IMR-90 (cell line): ENCODE measurements around the gene ATRNL1. TPM values are rescaled to one million over a fixed set of nuclear protein-coding genes. Genes with fewer than 3 reads are reported as not detected.
A peak's percentile ranks its signal among the peaks of the same experiment; 100 is the strongest.

Experiments used
- ATAC-seq: fragments of 200-7000 bp; cut with Tn5 transposase; 2 replicates; pipeline ENCODE4 v1.9.1; 2020; ENCODE audit warnings: low read depth, mild to moderate bottlenecking, moderate library complexity
- BruUV-seq: library from RNA; stranded (reverse); fragments of 400-500 nt; replicated peaks from 2 replicates; lab custom pipeline; 2021; lab: Mats Ljungman, UMichigan
- CTCF ChIA-PET: fragments of 300-600 bp; formaldehyde crosslinking; extraction: SDS; loops from one replicate; lab custom pipeline; 2021; ENCODE audit warnings: antibody characterized with exemption; lab: Yijun Ruan, JAX
- POLR2A ChIA-PET: fragments of 300-600 bp; sonication (Branson Sonifier 250); formaldehyde crosslinking; loops from one replicate; lab custom pipeline; 2022; ENCODE audit warnings: antibody characterized with exemption; ENCODE audit not compliant: unreplicated experiment; lab: Charles Lee
- DNase-seq: peaks from one replicate; pipeline ENCODE4 v3.0.0; 2013
- H2AFZ ChIP-seq: replicated peaks from 2 replicates; pipeline ENCODE3; 2013; ENCODE audit warnings: low read length, mild to moderate bottlenecking; ENCODE audit not compliant: poor library complexity
- H2AK5ac ChIP-seq: 2 replicates; pipeline ENCODE4 v1.6.1; 2013; ENCODE audit warnings: low read depth, low read length, inconsistent platforms
- H2AK9ac ChIP-seq: replicated peaks from 2 replicates; pipeline ENCODE3; 2013; ENCODE audit warnings: mild to moderate bottlenecking, low read depth, low read length, moderate library complexity; ENCODE audit not compliant: poor library complexity
- H2BK120ac ChIP-seq: 2 replicates; pipeline ENCODE4 v1.6.1; 2013; ENCODE audit warnings: low read depth, low read length, inconsistent platforms
- H2BK15ac ChIP-seq: 3 replicates; pipeline ENCODE4 v1.6.1; 2013; ENCODE audit warnings: low read depth, low read length, inconsistent platforms
- H2BK20ac ChIP-seq: 2 replicates; pipeline ENCODE4 v1.6.1; 2013; ENCODE audit warnings: low read depth, mild to moderate bottlenecking, inconsistent platforms, low read length, moderate library complexity
- H2BK5ac ChIP-seq: 2 replicates; pipeline ENCODE4 v1.6.1; 2013; ENCODE audit warnings: mild to moderate bottlenecking, low read depth, low read length, inconsistent platforms; ENCODE audit not compliant: poor library complexity, severe bottlenecking
- H3K14ac ChIP-seq: replicated peaks from 2 replicates; pipeline ENCODE4 v1.6.1; 2013; ENCODE audit warnings: low read depth, low read length, inconsistent platforms
- H3K18ac ChIP-seq: 2 replicates; pipeline ENCODE4 v1.6.1; 2013; ENCODE audit warnings: low read depth, low read length, control low read depth
- H3K23ac ChIP-seq: 2 replicates; pipeline ENCODE4 v1.6.1; 2013; ENCODE audit warnings: low read depth, low read length, inconsistent platforms
- H3K27ac ChIP-seq: 2 replicates; pipeline ENCODE4 v1.5.1; 2013; ENCODE audit warnings: mild to moderate bottlenecking, control low read depth, low read length; ENCODE audit not compliant: insufficient read depth
- H3K27me3 ChIP-seq: 2 replicates; pipeline ENCODE4 v1.6.1; 2013; ENCODE audit warnings: low read length; ENCODE audit not compliant: control insufficient read depth, insufficient read depth
- H3K36me3 ChIP-seq: 2 replicates; pipeline ENCODE4 v1.6.1; 2013; ENCODE audit warnings: low read length, mixed read lengths; ENCODE audit not compliant: control insufficient read depth, insufficient read depth
- H3K4ac ChIP-seq: 2 replicates; pipeline ENCODE4 v1.6.1; 2013; ENCODE audit warnings: low read depth, low read length, inconsistent platforms
- H3K4me1 ChIP-seq: 2 replicates; pipeline ENCODE4 v1.6.1; 2013; ENCODE audit warnings: low read length, mixed read lengths; ENCODE audit not compliant: control insufficient read depth, insufficient read depth
- H3K4me2 ChIP-seq: 2 replicates; pipeline ENCODE4 v1.6.1; 2013; ENCODE audit warnings: low read depth, mild to moderate bottlenecking, control low read depth, low read length, moderate library complexity
- H3K4me3 ChIP-seq: 2 replicates; pipeline ENCODE4 v1.5.1; 2013; ENCODE audit warnings: low read depth, mild to moderate bottlenecking, control low read depth, low read length, moderate library complexity; ENCODE audit not compliant: insufficient read depth
- H3K56ac ChIP-seq: 2 replicates; pipeline ENCODE4 v1.6.1; 2013; ENCODE audit warnings: low read length, inconsistent platforms; ENCODE audit not compliant: insufficient read depth; ENCODE audit errors: extremely low read depth
- H3K79me1 ChIP-seq, 2 experiments: 2 replicates each; pipeline ENCODE4 v1.6.1; 2013; ENCODE audit warnings: low read length in 2 of 2, inconsistent platforms in 1 of 2, low read depth in 1 of 2
- H3K9ac ChIP-seq: 2 replicates; pipeline ENCODE4 v1.6.1; 2013; ENCODE audit warnings: low read depth, low read length, control low read depth
- H3K9me1 ChIP-seq: 2 replicates; pipeline ENCODE4 v1.6.1; 2013; ENCODE audit warnings: low read length, inconsistent platforms; ENCODE audit not compliant: insufficient read depth
- H3K9me3 ChIP-seq: 2 replicates; pipeline ENCODE4 v1.6.1; 2013; ENCODE audit warnings: low read length; ENCODE audit not compliant: control insufficient read depth, insufficient read depth
- H4K20me1 ChIP-seq: 2 replicates; pipeline ENCODE4 v1.6.1; 2013; ENCODE audit warnings: low read length, inconsistent platforms; ENCODE audit not compliant: insufficient read depth
- H4K5ac ChIP-seq: 2 replicates; pipeline ENCODE4 v1.6.1; 2013; ENCODE audit warnings: mild to moderate bottlenecking, low read depth, low read length, control low read depth
- H4K8ac ChIP-seq, 2 experiments: 2 replicates each; pipeline ENCODE4 v1.6.1; 2013; ENCODE audit warnings: low read depth in 2 of 2, low read length in 2 of 2, control low read depth in 1 of 2, inconsistent platforms in 1 of 2
- H4K91ac ChIP-seq: 2 replicates; pipeline ENCODE4 v1.6.1; 2013; ENCODE audit warnings: low read depth, low read length, inconsistent platforms; ENCODE audit not compliant: insufficient read depth
- MAFK ChIP-seq: IDR thresholded peaks from 2 replicates; pipeline ENCODE4 v1.6.1; 2012; ENCODE audit warnings: low read depth, low read length, improper control_type of control experiment
- USF2 ChIP-seq: fragments of 150-350 bp; IDR thresholded peaks from 2 replicates; pipeline ENCODE4 v1.6.1; 2017; ENCODE audit warnings: mild to moderate bottlenecking, antibody characterized with exemption, low read length, low read depth
- WGBS, 2 experiments: methylation state at CpG; one replicate each; pipeline versions ENCODE4 v1.1.5 to v1.1.7; 2013; ENCODE audit warnings: missing lambda C conversion rate in 2 of 2; ENCODE audit not compliant: insufficient read length in 1 of 2; ENCODE audit errors: extremely low coverage in 2 of 2; 5-methylcytosine and 5-hydroxymethylcytosine counted together
- dilution Hi-C: fragments of 300-500 bp; cut with HindIII; formaldehyde crosslinking; loops from one replicate; pipeline ENCODE4 v1.14.3; 2018; ENCODE audit warnings: low sequenced_read_pairs; ENCODE audit not compliant: unreplicated experiment
- in situ Hi-C: fragments of 300-500 bp; cut with MboI; formaldehyde crosslinking; loops from 3 replicates; pipeline ENCODE4 v1.14.3; 2019; ENCODE audit warnings: low sequenced_read_pairs, inconsistent platforms, mixed read lengths
- intact Hi-C: fragments of 100-400 bp; cut with micrococcal nuclease; formaldehyde crosslinking; loops from 2 replicates; pipeline ENCODE4 v1.10.0; 2022
- polyA plus RNA-seq, 3 experiments: library from polyadenylated mRNA; depleted of rRNA; stranded (reverse); fragments of >200 nt; gene quantifications; 2 replicates each; pipeline ENCODE4 v1.2.3, GENCODE V29; 2012; ENCODE audit warnings: low replicate concordance in 1 of 3
- total RNA-seq: library from RNA; depleted of rRNA; stranded (reverse); fragments of >200 nt; gene quantifications from 2 replicates; pipeline ENCODE4 v1.2.3, GENCODE V29; 2012

The ATRNL1 gene
- total and polyA plus RNA-seq, 2 of the 4 experiments (the other 2 are of a cell fraction): 0.18 to 0.19 TPM

- no peak overlapping the region for H2BK5ac ChIP-seq
- no peak overlapping the region for H2BK20ac ChIP-seq
- H4K5ac ChIP-seq: no peak overlapping the region
- no peaks in the 10 kb centered on the region for H3K27me3 ChIP-seq
- no peaks in the 10 kb centered on the region for H3K79me1 ChIP-seq
- H4K8ac ChIP-seq: no peak overlapping the region
- dilution Hi-C loops (no loop called here), intact Hi-C loops (no loop called here), in situ Hi-C loops (no loop called here)
- H3K23ac ChIP-seq: no peak overlapping the region
- WGBS, 2 experiments: no CpG with 5 or more reads among the region's 1 CpG
- no peaks in the 10 kb centered on the region for H3K9me1 ChIP-seq
- H3K14ac ChIP-seq: no peak overlapping the region
- H2AK9ac ChIP-seq: no peak overlapping the region
- POLR2A ChIA-PET: no interaction called here
- H3K4ac ChIP-seq: no peak overlapping the region
- no peak overlapping the region for H3K18ac ChIP-seq
- DNase-seq: no peak
- no peak overlapping the region for H2BK15ac ChIP-seq
- CTCF ChIA-PET: no interaction called here
- H3K36me3 ChIP-seq: no peaks in the 10 kb centered on the region
- H3K4me1 ChIP-seq: no peaks in the 10 kb centered on the region
- no peak overlapping the region for H3K9ac ChIP-seq
- H4K91ac ChIP-seq: no peak overlapping the region
- H2AFZ ChIP-seq: no peak overlapping the region
- no peak for ATAC-seq
- H3K4me3 ChIP-seq: no peak overlapping the region
- TF ChIP-seq MAFK: peak; percentile 58
- no peak for TF ChIP-seq USF2
- H2BK120ac ChIP-seq: no peak overlapping the region
- BruUV-seq: no TSS peak
- H4K20me1 ChIP-seq: no peaks in the 10 kb centered on the region
- no peak overlapping the region for H3K4me2 ChIP-seq
- H3K9me3 ChIP-seq: no peaks in the 10 kb centered on the region
- H2AK5ac ChIP-seq: no peak overlapping the region
- no peak overlapping the region for H3K27ac ChIP-seq
- no peak overlapping the region for H3K56ac ChIP-seq
Measured at GRCh38 chr10:115379064-115379463, 285.9 kb downstream of the ATRNL1 start.
